WTC11 (cell line): ENCODE measurements around the gene ABCA6. TPM values are rescaled to one million over a fixed set of nuclear protein-coding genes. Genes with fewer than 3 reads are reported as not detected.
"Not testable (repeated sequence)": the region's sequence is repeated elsewhere in the genome, so short reads cannot be mapped to it uniquely, and the experiment has no call there.

Experiments used
- ATAC-seq: fragments of 200-7000 bp; cut with Tn5 transposase; 2 replicates; pipeline ENCODE4 v1.10.0; 2021; ENCODE audit warnings: mild to moderate bottlenecking, moderate library complexity
- CTCF ChIA-PET: fragments of 300-600 bp; sonication (Branson Sonifier 250); formaldehyde crosslinking; loops from one replicate; lab custom pipeline; 2021; ENCODE audit warnings: antibody characterized with exemption; lab: Charles Lee
- POLR2A ChIA-PET: fragments of 350-600 bp; sonication (Branson Sonifier 250); formaldehyde crosslinking; loops from one replicate; lab custom pipeline; 2021; ENCODE audit warnings: antibody characterized with exemption; lab: Charles Lee
- DNase-seq: peaks from one replicate; pipeline ENCODE4 v3.0.0; 2021; ENCODE audit warnings: low spot score
- H3K27ac Mint-ChIP-seq: 2 replicates; pipeline ENCODE4 v1.8.0; 2021; ENCODE audit warnings: mixed read lengths
- H3K27me3 Mint-ChIP-seq: 2 replicates; pipeline ENCODE4 v1.8.0; 2021; ENCODE audit warnings: low read depth, mild to moderate bottlenecking, moderate library complexity, mixed read lengths
- H3K36me3 Mint-ChIP-seq: 2 replicates; pipeline ENCODE4 v1.8.0; 2021; ENCODE audit warnings: mixed read lengths
- H3K4me1 Mint-ChIP-seq: 2 replicates; pipeline ENCODE4 v1.8.0; 2022; ENCODE audit warnings: mixed read lengths
- H3K4me3 Mint-ChIP-seq: 2 replicates; pipeline ENCODE4 v1.8.0; 2021; ENCODE audit warnings: mild to moderate bottlenecking, moderate library complexity, mixed read lengths
- H3K9me3 Mint-ChIP-seq: 2 replicates; pipeline ENCODE4 v1.8.0; 2021; ENCODE audit warnings: mixed read lengths
- CBFB ChIP-seq: sonication (generic); formaldehyde crosslinking; IDR thresholded peaks from 2 replicates; pipeline ENCODE4 v1.8.1; 2022; ENCODE audit warnings: mild to moderate bottlenecking, low read depth, missing genetic modification reagents
- ELF4 ChIP-seq: sonication (generic); formaldehyde crosslinking; IDR thresholded peaks from 2 replicates; pipeline ENCODE4 v1.8.1; 2022; ENCODE audit warnings: low read depth, mild to moderate bottlenecking, moderate library complexity, missing genetic modification reagents
- ETV6 ChIP-seq: sonication (generic); formaldehyde crosslinking; IDR thresholded peaks from 2 replicates; pipeline ENCODE4 v1.8.1; 2022; ENCODE audit warnings: mild to moderate bottlenecking, missing genetic modification reagents
- MXD4 ChIP-seq: fragments of 250-450 bp; sonication (Bioruptor Pico); IDR thresholded peaks from 2 replicates; pipeline ENCODE4 v1.8.0; 2021; ENCODE audit warnings: mild to moderate bottlenecking, moderate library complexity, borderline replicate concordance
- MYBL2 ChIP-seq: sonication (generic); formaldehyde crosslinking; IDR thresholded peaks from 2 replicates; pipeline ENCODE4 v1.8.1; 2023; ENCODE audit warnings: mild to moderate bottlenecking, moderate library complexity, missing genetic modification reagents
- SMAD3 ChIP-seq: sonication (generic); formaldehyde crosslinking; IDR thresholded peaks from 2 replicates; pipeline ENCODE4 v1.8.0; 2022; ENCODE audit warnings: missing genetic modification reagents, mild to moderate bottlenecking, borderline replicate concordance
- SOX15 ChIP-seq: fragments of 250-450 bp; sonication (Bioruptor Pico); IDR thresholded peaks from 2 replicates; pipeline ENCODE4 v1.9.0; 2021; ENCODE audit warnings: mild to moderate bottlenecking
- TCF7 ChIP-seq: sonication (generic); formaldehyde crosslinking; IDR thresholded peaks from 2 replicates; pipeline ENCODE4 v1.8.0; 2022; ENCODE audit warnings: mild to moderate bottlenecking, low read depth, missing genetic modification reagents, moderate library complexity
- TEAD4 ChIP-seq: sonication (generic); formaldehyde crosslinking; IDR thresholded peaks from 2 replicates; pipeline ENCODE4 v1.8.0; 2022; ENCODE audit warnings: mild to moderate bottlenecking, missing genetic modification reagents
- total RNA-seq: library from RNA; stranded (reverse); gene quantifications from 3 replicates; pipeline ENCODE4 v1.2.3, GENCODE V29; 2021
- TF ChIP-seq, protein P1 (sequence below): sonication (generic); formaldehyde crosslinking; IDR thresholded peaks from 2 replicates; pipeline ENCODE4 v1.8.0; 2022; ENCODE audit warnings: mild to moderate bottlenecking, missing genetic modification reagents
- TF ChIP-seq, protein P2 (sequence below): sonication (generic); formaldehyde crosslinking; IDR thresholded peaks from 2 replicates; pipeline ENCODE4 v1.8.1; 2023; ENCODE audit warnings: mild to moderate bottlenecking, missing genetic modification reagents
- TF ChIP-seq, protein P3 (sequence below): sonication (generic); formaldehyde crosslinking; conservative IDR thresholded peaks from 2 replicates; pipeline ENCODE4 v1.8.1; 2023; ENCODE audit warnings: mild to moderate bottlenecking, low read depth, missing genetic modification reagents, moderate library complexity
- TF ChIP-seq, protein P4 (sequence below): fragments of 250-450 bp; sonication (Bioruptor Pico); IDR thresholded peaks from 2 replicates; pipeline ENCODE4 v1.9.0; 2021; ENCODE audit warnings: mild to moderate bottlenecking, borderline replicate concordance
- TF ChIP-seq, protein P5 (sequence below): sonication (generic); formaldehyde crosslinking; IDR thresholded peaks from 2 replicates; pipeline ENCODE4 v1.8.1; 2023; ENCODE audit warnings: mild to moderate bottlenecking, moderate library complexity, missing genetic modification reagents

Gene ABCA6
- total RNA-seq, 1 experiment from 2014 or later = not detected

DNA sequence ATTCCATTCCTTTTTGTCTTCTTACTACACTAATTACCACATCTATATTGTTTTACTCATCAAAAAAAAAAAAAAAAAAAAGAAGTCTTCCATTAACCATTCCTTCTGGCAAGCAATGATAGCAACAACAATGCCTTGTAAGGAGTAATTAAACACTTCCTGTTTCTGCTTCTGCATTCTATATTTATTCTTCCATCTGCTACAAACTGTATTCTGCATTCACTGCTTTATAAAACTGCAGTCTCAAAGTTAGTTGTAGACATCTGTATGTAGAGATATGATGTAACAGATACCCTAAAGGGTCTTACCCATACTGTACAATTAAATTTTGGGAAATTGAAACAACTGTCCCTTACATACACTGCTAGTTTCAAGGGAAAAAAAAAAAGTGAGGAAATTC lies 28.7 kb upstream of the ABCA6 start (continued):
- TF ChIP-seq, protein P1, sequence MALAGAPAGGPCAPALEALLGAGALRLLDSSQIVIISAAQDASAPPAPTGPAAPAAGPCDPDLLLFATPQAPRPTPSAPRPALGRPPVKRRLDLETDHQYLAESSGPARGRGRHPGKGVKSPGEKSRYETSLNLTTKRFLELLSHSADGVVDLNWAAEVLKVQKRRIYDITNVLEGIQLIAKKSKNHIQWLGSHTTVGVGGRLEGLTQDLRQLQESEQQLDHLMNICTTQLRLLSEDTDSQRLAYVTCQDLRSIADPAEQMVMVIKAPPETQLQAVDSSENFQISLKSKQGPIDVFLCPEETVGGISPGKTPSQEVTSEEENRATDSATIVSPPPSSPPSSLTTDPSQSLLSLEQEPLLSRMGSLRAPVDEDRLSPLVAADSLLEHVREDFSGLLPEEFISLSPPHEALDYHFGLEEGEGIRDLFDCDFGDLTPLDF (CRISPR knock-in tag) = no peak
- no peak for TF ChIP-seq TCF7 (CRISPR knock-in tag)
- TF ChIP-seq MXD4 (CRISPR knock-in tag) = no peak
- TF ChIP-seq, protein P2, sequence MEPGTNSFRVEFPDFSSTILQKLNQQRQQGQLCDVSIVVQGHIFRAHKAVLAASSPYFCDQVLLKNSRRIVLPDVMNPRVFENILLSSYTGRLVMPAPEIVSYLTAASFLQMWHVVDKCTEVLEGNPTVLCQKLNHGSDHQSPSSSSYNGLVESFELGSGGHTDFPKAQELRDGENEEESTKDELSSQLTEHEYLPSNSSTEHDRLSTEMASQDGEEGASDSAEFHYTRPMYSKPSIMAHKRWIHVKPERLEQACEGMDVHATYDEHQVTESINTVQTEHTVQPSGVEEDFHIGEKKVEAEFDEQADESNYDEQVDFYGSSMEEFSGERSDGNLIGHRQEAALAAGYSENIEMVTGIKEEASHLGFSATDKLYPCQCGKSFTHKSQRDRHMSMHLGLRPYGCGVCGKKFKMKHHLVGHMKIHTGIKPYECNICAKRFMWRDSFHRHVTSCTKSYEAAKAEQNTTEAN = no peak
- TF ChIP-seq, protein P3, sequence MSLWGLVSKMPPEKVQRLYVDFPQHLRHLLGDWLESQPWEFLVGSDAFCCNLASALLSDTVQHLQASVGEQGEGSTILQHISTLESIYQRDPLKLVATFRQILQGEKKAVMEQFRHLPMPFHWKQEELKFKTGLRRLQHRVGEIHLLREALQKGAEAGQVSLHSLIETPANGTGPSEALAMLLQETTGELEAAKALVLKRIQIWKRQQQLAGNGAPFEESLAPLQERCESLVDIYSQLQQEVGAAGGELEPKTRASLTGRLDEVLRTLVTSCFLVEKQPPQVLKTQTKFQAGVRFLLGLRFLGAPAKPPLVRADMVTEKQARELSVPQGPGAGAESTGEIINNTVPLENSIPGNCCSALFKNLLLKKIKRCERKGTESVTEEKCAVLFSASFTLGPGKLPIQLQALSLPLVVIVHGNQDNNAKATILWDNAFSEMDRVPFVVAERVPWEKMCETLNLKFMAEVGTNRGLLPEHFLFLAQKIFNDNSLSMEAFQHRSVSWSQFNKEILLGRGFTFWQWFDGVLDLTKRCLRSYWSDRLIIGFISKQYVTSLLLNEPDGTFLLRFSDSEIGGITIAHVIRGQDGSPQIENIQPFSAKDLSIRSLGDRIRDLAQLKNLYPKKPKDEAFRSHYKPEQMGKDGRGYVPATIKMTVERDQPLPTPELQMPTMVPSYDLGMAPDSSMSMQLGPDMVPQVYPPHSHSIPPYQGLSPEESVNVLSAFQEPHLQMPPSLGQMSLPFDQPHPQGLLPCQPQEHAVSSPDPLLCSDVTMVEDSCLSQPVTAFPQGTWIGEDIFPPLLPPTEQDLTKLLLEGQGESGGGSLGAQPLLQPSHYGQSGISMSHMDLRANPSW (CRISPR knock-in tag) = no peak
- TF ChIP-seq, protein P4, sequence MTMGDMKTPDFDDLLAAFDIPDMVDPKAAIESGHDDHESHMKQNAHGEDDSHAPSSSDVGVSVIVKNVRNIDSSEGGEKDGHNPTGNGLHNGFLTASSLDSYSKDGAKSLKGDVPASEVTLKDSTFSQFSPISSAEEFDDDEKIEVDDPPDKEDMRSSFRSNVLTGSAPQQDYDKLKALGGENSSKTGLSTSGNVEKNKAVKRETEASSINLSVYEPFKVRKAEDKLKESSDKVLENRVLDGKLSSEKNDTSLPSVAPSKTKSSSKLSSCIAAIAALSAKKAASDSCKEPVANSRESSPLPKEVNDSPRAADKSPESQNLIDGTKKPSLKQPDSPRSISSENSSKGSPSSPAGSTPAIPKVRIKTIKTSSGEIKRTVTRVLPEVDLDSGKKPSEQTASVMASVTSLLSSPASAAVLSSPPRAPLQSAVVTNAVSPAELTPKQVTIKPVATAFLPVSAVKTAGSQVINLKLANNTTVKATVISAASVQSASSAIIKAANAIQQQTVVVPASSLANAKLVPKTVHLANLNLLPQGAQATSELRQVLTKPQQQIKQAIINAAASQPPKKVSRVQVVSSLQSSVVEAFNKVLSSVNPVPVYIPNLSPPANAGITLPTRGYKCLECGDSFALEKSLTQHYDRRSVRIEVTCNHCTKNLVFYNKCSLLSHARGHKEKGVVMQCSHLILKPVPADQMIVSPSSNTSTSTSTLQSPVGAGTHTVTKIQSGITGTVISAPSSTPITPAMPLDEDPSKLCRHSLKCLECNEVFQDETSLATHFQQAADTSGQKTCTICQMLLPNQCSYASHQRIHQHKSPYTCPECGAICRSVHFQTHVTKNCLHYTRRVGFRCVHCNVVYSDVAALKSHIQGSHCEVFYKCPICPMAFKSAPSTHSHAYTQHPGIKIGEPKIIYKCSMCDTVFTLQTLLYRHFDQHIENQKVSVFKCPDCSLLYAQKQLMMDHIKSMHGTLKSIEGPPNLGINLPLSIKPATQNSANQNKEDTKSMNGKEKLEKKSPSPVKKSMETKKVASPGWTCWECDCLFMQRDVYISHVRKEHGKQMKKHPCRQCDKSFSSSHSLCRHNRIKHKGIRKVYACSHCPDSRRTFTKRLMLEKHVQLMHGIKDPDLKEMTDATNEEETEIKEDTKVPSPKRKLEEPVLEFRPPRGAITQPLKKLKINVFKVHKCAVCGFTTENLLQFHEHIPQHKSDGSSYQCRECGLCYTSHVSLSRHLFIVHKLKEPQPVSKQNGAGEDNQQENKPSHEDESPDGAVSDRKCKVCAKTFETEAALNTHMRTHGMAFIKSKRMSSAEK (CRISPR knock-in tag) = no peak
- no peak for TF ChIP-seq SOX15
- TF ChIP-seq ETV6 (CRISPR knock-in tag) = no peak
- no peak for TF ChIP-seq TEAD4 (CRISPR knock-in tag)
- no peak for TF ChIP-seq ELF4 (CRISPR knock-in tag)
- no peak for TF ChIP-seq MYBL2 (CRISPR knock-in tag)
- TF ChIP-seq, protein P5, sequence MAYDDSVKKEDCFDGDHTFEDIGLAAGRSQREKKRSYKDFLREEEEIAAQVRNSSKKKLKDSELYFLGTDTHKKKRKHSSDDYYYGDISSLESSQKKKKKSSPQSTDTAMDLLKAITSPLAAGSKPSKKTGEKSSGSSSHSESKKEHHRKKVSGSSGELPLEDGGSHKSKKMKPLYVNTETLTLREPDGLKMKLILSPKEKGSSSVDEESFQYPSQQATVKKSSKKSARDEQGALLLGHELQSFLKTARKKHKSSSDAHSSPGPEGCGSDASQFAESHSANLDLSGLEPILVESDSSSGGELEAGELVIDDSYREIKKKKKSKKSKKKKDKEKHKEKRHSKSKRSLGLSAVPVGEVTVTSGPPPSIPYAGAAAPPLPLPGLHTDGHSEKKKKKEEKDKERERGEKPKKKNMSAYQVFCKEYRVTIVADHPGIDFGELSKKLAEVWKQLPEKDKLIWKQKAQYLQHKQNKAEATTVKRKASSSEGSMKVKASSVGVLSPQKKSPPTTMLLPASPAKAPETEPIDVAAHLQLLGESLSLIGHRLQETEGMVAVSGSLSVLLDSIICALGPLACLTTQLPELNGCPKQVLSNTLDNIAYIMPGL (CRISPR knock-in tag) = no peak
- TF ChIP-seq SMAD3 (CRISPR knock-in tag) = no peak
- no peak for TF ChIP-seq CBFB (CRISPR knock-in tag)
- TF ChIP-seq, all 79 proteins: peak for 0

DNA sequence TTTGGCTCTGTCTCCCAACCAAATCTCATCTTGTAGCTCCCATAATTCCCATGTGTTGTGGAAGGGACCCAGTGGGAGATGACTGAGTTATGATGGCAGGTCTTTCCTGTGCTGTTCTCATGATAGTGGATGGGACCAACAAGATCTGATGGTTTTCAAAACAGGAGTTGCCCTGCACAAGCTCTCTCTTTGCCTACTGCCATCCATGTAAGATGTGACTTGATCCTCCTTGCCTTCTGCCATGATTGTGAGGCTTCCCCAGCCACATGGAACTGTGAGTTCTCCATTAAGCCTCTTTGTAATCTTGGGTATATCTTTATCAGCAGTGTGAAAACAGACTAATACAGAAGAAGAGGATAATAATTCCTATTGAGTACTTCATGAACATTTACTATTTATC lies 26.9 kb upstream of the ABCA6 start:
- H3K4me3 Mint-ChIP-seq, H3K27me3 Mint-ChIP-seq, DNase-seq, H3K36me3 Mint-ChIP-seq, ATAC-seq, CTCF ChIA-PET, H3K4me1 Mint-ChIP-seq, POLR2A ChIA-PET, H3K9me3 Mint-ChIP-seq, H3K27ac Mint-ChIP-seq: not testable (repeated sequence)
